AG04449 (cell line): ENCODE data around the gene RAI1.
A peak's percentile ranks its signal among the peaks of the same experiment; 100 is the strongest.
"Not testable (repeated sequence)": the region's sequence is repeated elsewhere in the genome, so short reads cannot be mapped to it uniquely, and the experiment has no call there.

Experiments used
- CTCF ChIA-PET: fragments of 350-600 bp; formaldehyde crosslinking; extraction: SDS; loops from one replicate; lab custom pipeline; 2021; ENCODE audit warnings: antibody characterized with exemption; lab: Yijun Ruan, JAX
- POLR2A ChIA-PET: fragments of 400-600, 350-600 bp; formaldehyde crosslinking; extraction: SDS; loops from one replicate; lab custom pipeline; 2020; ENCODE audit warnings: antibody characterized with exemption, inconsistent platforms; lab: Yijun Ruan, JAX
- DNase-seq: peaks from one replicate; pipeline ENCODE4 v3.0.0-alpha.2; 2010; ENCODE audit warnings: low read depth, low spot score
- H3K4me3 ChIP-seq: 2 replicates; pipeline ENCODE4 v1.5.1; 2011; ENCODE audit warnings: low read depth, mild to moderate bottlenecking, control low read depth, low read length
- CTCF ChIP-seq: IDR thresholded peaks from one replicate; pipeline ENCODE4 v1.5.1; 2011; ENCODE audit warnings: mild to moderate bottlenecking, moderate library complexity, low read length, control low read depth, inconsistent platforms; ENCODE audit not compliant: insufficient read depth; ENCODE audit errors: missing control alignments

RAI1 gene

GRCh38 chr17:17683710-17684365 is 2.6 kb downstream of the RAI1 start:
- ChIA-PET POLR2A (interaction anchor here (0.7 to 2.0 kb wide), 4 partner anchors 8 to 99 kb away, joined by 3 to 10 read pairs (median 4); no protein-coding TSS in a partner anchor), CTCF (interaction anchor here (1.0 to 2.8 kb wide), 5 partner anchors 10 to 177 kb away, joined by 3 to 9 read pairs (median 8); no protein-coding TSS in a partner anchor)
- no peak for DNase-seq
- no peak for TF ChIP-seq CTCF
- peak overlapping the region; percentile 76 for H3K4me3 ChIP-seq

- ChIA-PET CTCF (interaction anchor here (1.0 to 1.3 kb wide), 3 partner anchors 22 to 235 kb away, joined by 3 read pairs; no protein-coding TSS in a partner anchor), POLR2A (no interaction called here)
- H3K4me3 ChIP-seq: peak overlapping the region; percentile 52
- no peak for DNase-seq
- TF ChIP-seq CTCF: no peak
These were observed 3.9 kb downstream of the RAI1 start for GRCh38 chr17:17684906-17685774.

- no peak for TF ChIP-seq CTCF
- ChIA-PET POLR2A (no interaction called here), CTCF (interaction anchor here (1.0 kb wide), 1 partner anchor 235 kb away, joined by 3 read pairs; no protein-coding TSS in a partner anchor)
- no peak for DNase-seq
- peak overlapping the region; percentile 52 for H3K4me3 ChIP-seq
These were observed 4.6 kb downstream of the RAI1 start for GRCh38 chr17:17685775-17686291.

GRCh38 chr17:17689312-17689711 is 8.1 kb downstream of the RAI1 start:
- ChIA-PET CTCF (interaction anchor here (2.3 kb wide), 1 partner anchor 9 kb away, joined by 8 read pairs; the partner anchor contains the start of gene RAI1), POLR2A (no interaction called here)
- TF ChIP-seq CTCF: no peak
- no peak for DNase-seq
- no peak overlapping the region for H3K4me3 ChIP-seq

- POLR2A ChIA-PET: interaction anchor here (0.6 kb wide), 1 partner anchor 20 kb away, joined by 3 read pairs; no protein-coding TSS in a partner anchor
- CTCF ChIA-PET: interaction anchor here (0.8 to 2.3 kb wide), 2 partner anchors 10 to 11 kb away, joined by 3 to 8 read pairs; partner anchors contain the start of gene RAI1
- H3K4me3 ChIP-seq, DNase-seq: not testable (repeated sequence)
These were observed 9.0 kb downstream of the RAI1 start for GRCh38 chr17:17690233-17690632.

- ChIA-PET CTCF (interaction anchor here (1.9 to 2.5 kb wide), 2 partner anchors 11 to 12 kb away, joined by 5 to 9 read pairs; no protein-coding TSS in a partner anchor), POLR2A (interaction anchor here (1.0 kb wide), 1 partner anchor 8 kb away, joined by 5 read pairs; no protein-coding TSS in a partner anchor)
- DNase-seq: no peak
- no peak overlapping the region for H3K4me3 ChIP-seq
- TF ChIP-seq CTCF: no peak
These were observed 10.4 kb downstream of the RAI1 start for GRCh38 chr17:17691468-17692263.
